HG03139 (cell line): ENCODE measurements around the gene NELFCD.
"Not testable (repeated sequence)": the region's sequence is repeated elsewhere in the genome, so short reads cannot be mapped to it uniquely, and the experiment has no call there.

Experiments used
- ATAC-seq: cut with Tn5 transposase; IDR thresholded peaks from one replicate; pipeline ENCODE4 v1.9.1; 2021; ENCODE audit not compliant: unreplicated experiment

Gene NELFCD

GRCh38 chr20:58973179-58973578 is 7.9 kb upstream of the NELFCD start:
- ATAC-seq: no peak

GRCh38 chr20:58973866-58974265 is 7.2 kb upstream of the NELFCD start:
- no peak for ATAC-seq

GRCh38 chr20:58975353-58975752 is 5.7 kb upstream of the NELFCD start:
- no peak for ATAC-seq

GRCh38 chr20:58976061-58976730 is 4.9 kb upstream of the NELFCD start:
- no peak for ATAC-seq

- ATAC-seq: no peak
Measured at GRCh38 chr20:58978351-58979190, 2.5 kb upstream of the NELFCD start.

- no peak for ATAC-seq
Measured at GRCh38 chr20:58981628-58982364, 740 bp downstream of the NELFCD start.

- no peak for ATAC-seq
Measured at GRCh38 chr20:58982406-58983114, 1.5 kb downstream of the NELFCD start.

GRCh38 chr20:58983115-58983468 is 2.0 kb downstream of the NELFCD start:
- not testable (repeated sequence) for ATAC-seq

- no peak for ATAC-seq
Measured at GRCh38 chr20:58984691-58985090, 3.6 kb downstream of the NELFCD start.

GRCh38 chr20:58985656-58986055 is 4.6 kb downstream of the NELFCD start:
- no peak for ATAC-seq

- ATAC-seq: no peak
Measured at GRCh38 chr20:58986286-58986967, 5.4 kb downstream of the NELFCD start.

GRCh38 chr20:58986968-58987517 is 6.0 kb downstream of the NELFCD start:
- ATAC-seq: no peak

GRCh38 chr20:58987790-58988564 is 6.9 kb downstream of the NELFCD start:
- ATAC-seq: no peak

- no peak for ATAC-seq
Measured at GRCh38 chr20:58988565-58988882, 7.5 kb downstream of the NELFCD start.

GRCh38 chr20:58989196-58989595 is 8.1 kb downstream of the NELFCD start:
- ATAC-seq: no peak

- ATAC-seq: no peak
Measured at GRCh38 chr20:58990651-58991445, 9.8 kb downstream of the NELFCD start.

- no peak for ATAC-seq
Measured at GRCh38 chr20:58991715-58992114, 10.7 kb downstream of the NELFCD start.

GRCh38 chr20:58992911-58993310 is 11.9 kb downstream of the NELFCD start:
- ATAC-seq: no peak
